GM21737 (cell line): ENCODE measurements around the gene RNF144B.
"Not testable (repeated sequence)": the region's sequence is repeated elsewhere in the genome, so short reads cannot be mapped to it uniquely, and the experiment has no call there.

Experiments used
- ATAC-seq: cut with Tn5 transposase; IDR thresholded peaks from one replicate; pipeline ENCODE4 v1.9.1; 2021; ENCODE audit warnings: mild to moderate bottlenecking, moderate library complexity; ENCODE audit not compliant: unreplicated experiment

Gene RNF144B

GRCh38 chr6:18368277-18369105 lies 18.7 kb upstream of the RNF144B start:
- ATAC-seq: no peak

- no peak for ATAC-seq
Measured at GRCh38 chr6:18371010-18371409, 16.1 kb upstream of the RNF144B start.

GRCh38 chr6:18371656-18372055 lies 15.5 kb upstream of the RNF144B start:
- no peak for ATAC-seq

- ATAC-seq: no peak
Measured at GRCh38 chr6:18380158-18380836, 6.9 kb upstream of the RNF144B start.

GRCh38 chr6:18380851-18381250 lies 6.3 kb upstream of the RNF144B start:
- no peak for ATAC-seq

- ATAC-seq: no peak
Measured at GRCh38 chr6:18383441-18383840, 3.7 kb upstream of the RNF144B start.

- no peak for ATAC-seq
Measured at GRCh38 chr6:18384621-18385020, 2.5 kb upstream of the RNF144B start.

GRCh38 chr6:18386298-18386976 lies 713 bp upstream of the RNF144B start:
- no peak for ATAC-seq

GRCh38 chr6:18388271-18388670 lies 1.1 kb downstream of the RNF144B start:
- no peak for ATAC-seq

GRCh38 chr6:18388942-18389341 lies 1.8 kb downstream of the RNF144B start:
- ATAC-seq: no peak

- ATAC-seq: no peak
Measured at GRCh38 chr6:18389479-18389878, 2.3 kb downstream of the RNF144B start.

- ATAC-seq: no peak
Measured at GRCh38 chr6:18390476-18390875, 3.3 kb downstream of the RNF144B start.

- ATAC-seq: no peak
Measured at GRCh38 chr6:18391023-18391422, 3.9 kb downstream of the RNF144B start.

- no peak for ATAC-seq
Measured at GRCh38 chr6:18392346-18392877, 5.3 kb downstream of the RNF144B start.

GRCh38 chr6:18393698-18394097 lies 6.5 kb downstream of the RNF144B start:
- no peak for ATAC-seq

GRCh38 chr6:18395177-18395855 lies 8.2 kb downstream of the RNF144B start:
- ATAC-seq: no peak

- no peak for ATAC-seq
Measured at GRCh38 chr6:18395856-18396197, 8.7 kb downstream of the RNF144B start.

GRCh38 chr6:18397701-18398100 lies 10.6 kb downstream of the RNF144B start:
- no peak for ATAC-seq

GRCh38 chr6:18398225-18398624 lies 11.1 kb downstream of the RNF144B start:
- ATAC-seq: not testable (repeated sequence)

GRCh38 chr6:18400831-18401446 lies 13.8 kb downstream of the RNF144B start:
- peak; percentile 86 for ATAC-seq

- not testable (repeated sequence) for ATAC-seq
Measured at GRCh38 chr6:18404965-18405364, 17.8 kb downstream of the RNF144B start.
